Retinal pigment epithelial cell (primary cell): Measurements from ENCODE around the gene KLF4.

ENCODE experiments used
- DNase-seq: peaks from one replicate; pipeline ENCODE4 v3.0.0-alpha.2; 2010; ENCODE audit warnings: low read depth
- H3K4me3 ChIP-seq: 2 replicates; pipeline ENCODE4 v1.5.1; 2011; ENCODE audit warnings: mild to moderate bottlenecking, low read length, control low read depth, moderate library complexity
- TF ChIP-seq, protein P1 (sequence below): conservative IDR thresholded peaks from 2 replicates; pipeline ENCODE4 v1.5.1; 2011; ENCODE audit warnings: low read depth, low read length, control low read depth, inconsistent platforms

KLF4 gene

DNA sequence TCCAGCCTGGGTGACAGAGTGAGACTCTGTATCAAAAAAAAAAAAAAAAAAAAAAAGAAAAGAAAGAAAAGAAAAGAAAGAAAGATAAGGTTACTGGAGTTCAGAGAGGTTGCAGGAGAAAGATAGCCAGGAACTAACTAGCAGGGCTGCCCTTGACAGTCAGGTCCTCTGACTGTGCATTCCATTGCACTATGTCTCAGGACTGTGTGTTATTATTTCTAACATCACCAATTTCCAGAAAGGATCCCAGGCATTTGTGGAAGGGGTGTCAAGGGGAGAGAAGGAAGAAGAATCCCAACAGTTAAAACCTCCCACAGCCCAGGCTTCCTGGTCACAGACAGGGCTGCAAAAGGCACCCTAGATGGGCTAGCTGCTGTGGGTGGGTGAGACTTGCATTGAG, 25.1 kb downstream of the KLF4 start:
- DNase-seq: no peak
- TF ChIP-seq, protein P1, sequence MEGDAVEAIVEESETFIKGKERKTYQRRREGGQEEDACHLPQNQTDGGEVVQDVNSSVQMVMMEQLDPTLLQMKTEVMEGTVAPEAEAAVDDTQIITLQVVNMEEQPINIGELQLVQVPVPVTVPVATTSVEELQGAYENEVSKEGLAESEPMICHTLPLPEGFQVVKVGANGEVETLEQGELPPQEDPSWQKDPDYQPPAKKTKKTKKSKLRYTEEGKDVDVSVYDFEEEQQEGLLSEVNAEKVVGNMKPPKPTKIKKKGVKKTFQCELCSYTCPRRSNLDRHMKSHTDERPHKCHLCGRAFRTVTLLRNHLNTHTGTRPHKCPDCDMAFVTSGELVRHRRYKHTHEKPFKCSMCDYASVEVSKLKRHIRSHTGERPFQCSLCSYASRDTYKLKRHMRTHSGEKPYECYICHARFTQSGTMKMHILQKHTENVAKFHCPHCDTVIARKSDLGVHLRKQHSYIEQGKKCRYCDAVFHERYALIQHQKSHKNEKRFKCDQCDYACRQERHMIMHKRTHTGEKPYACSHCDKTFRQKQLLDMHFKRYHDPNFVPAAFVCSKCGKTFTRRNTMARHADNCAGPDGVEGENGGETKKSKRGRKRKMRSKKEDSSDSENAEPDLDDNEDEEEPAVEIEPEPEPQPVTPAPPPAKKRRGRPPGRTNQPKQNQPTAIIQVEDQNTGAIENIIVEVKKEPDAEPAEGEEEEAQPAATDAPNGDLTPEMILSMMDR: no peak
- H3K4me3 ChIP-seq: no peak overlapping the region

DNA sequence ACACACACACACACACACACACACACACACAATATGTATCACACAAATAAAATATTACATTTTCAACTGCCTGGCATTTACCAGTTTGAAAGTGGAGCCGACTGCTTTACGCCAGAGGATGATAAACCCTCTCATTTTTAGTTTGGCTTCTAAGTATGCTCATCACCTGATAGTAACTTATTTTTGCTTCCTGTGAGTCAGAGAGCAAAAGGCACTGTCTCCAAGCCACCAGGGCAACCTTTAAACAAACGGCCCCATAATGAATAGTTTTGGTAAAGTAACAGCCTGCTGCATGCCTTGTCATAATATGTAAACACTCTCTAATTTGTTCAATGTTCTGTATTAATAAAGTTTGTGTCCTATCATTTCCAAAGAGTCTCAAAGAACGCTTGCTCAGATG, 26.9 kb downstream of the KLF4 start:
- H3K4me3 ChIP-seq: no peak overlapping the region
- DNase-seq: no peak
- TF ChIP-seq, protein P1: no peak

DNA sequence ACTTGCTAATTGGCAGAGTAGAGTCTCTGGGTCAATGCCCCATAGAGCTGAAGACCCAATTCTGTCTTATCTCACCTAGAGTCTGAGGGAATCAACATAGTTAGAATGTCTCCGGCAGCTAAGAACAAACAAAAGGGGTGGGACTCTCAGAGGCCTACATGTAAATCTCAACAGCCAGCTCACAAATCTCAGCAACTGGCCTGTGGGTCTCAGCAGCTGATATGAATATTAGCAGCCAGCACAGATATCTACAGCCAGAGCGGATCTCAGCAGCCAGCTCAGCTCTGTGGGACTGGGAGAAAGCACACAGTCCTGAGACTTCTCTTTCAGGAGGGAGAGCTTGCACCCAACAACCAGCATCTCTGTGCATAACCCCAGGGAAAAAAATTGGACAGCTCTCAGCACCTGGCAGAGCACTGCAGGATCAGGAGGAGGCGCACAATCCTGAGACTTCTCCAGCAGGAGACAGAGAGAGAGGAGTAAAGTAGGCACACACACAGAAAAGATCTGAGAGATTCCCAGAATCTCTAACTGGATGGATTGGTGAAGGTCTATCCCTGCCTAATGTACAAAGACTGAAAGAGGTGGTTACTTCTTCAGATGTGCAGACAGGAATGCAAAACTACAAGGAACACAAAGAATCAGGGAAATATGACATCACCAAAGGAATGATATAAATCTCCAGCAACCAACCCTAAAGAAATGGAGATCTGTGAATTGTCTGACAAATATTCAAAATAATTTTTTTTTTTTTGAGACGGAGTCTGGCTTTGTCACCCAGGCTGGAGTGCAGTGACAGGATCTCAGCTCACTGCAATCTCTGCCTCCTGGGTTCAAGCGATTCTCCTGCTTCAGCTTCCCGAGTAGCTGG, 29.2 kb downstream of the KLF4 start:
- no peak for DNase-seq
- no peak overlapping the region for H3K4me3 ChIP-seq
- TF ChIP-seq, protein P1: no peak

DNA sequence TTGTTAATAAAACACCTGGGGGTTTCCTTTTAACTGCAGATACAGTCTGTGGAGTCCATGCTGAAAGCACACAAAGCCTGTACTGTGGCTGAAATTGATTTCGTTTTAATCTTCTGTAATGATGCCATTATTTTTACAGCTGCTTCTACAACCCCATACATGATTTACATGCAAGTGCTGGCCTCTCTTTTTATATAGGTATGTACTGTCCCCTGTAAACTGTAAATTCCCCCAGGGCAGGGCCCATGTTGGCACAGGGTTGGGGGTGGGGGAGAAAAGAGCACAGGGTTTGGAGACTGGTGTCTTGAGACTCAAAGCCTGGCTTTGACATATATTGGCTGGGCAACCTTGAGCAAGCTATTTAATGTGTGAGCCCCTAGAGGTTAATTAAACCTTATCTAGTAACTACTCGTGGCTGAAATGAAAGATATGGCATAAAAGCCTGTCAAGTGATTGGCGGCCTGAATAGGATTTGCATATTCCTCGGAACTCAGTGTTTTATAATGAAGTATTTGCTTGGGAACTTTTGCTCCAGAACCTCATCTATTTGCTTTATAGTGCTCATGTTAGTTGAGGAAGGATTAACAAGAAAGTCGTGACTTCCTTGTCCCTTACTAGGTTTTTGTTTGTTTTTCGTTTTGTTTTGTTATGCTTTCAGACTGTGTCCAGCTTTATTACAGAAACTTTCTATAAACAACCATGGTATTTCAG, 34.0 kb downstream of the KLF4 start:
- TF ChIP-seq, protein P1: no peak
- H3K4me3 ChIP-seq: no peak overlapping the region
- DNase-seq: no peak

DNA sequence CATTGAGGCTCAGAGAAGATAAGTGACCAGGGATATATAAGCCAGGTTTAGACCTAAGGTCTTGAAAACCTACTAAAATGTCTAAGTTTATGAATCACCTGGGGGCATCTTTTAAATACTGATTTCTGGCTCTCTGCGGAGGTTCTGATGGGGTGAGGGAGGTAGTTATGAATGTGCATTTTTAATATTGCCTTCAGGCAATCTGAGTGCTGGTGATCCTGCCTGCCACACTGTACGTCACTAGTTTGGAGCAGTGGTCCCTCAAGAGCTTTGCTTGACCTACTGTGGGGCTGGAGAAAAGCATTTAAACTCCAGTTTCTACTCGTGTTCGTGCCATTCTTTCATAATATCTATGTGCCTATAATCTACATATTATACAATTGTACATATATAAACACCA, 36.1 kb downstream of the KLF4 start:
- TF ChIP-seq, protein P1: no peak
- DNase-seq: no peak
- no peak overlapping the region for H3K4me3 ChIP-seq

DNA sequence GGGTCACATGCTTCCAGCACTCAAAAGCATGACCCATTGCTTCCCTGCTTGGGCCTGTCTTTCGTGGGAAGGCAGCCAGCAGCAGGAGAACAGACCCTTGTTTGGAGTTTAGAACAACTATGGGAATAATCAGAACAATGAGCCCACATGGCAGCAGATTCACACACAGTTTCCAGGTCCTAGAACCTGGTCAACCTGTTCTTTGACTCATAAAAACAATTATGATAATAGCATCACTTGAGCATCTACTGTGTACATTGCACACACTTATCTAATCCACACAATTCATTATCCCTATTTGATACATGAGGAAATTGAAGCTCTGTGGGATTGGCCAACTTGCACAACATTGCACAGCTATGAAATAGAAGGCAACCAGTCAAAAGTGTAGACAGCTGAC, 41.7 kb downstream of the KLF4 start:
- no peak overlapping the region for H3K4me3 ChIP-seq
- TF ChIP-seq, protein P1: no peak
- DNase-seq: no peak

DNA sequence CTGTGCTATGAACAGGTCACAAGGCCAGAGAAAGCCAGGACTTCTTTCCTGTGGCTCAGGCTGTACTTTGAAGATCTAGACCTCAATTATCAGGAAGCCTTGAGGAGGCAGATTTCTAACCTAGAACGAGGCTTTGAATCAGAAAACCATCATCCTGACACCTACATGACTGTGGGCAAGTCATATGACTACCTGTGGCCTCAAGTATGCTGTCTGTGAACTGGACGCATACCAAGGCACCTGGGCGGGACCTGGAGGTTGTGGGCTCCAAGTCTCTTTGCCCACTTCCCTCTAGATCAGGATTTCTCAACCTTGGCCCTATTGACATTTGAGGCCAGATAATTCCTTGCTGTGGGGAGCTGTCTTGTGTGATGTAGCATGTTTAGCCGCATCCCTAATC, 42.5 kb downstream of the KLF4 start:
- no peak for DNase-seq
- TF ChIP-seq, protein P1: no peak
- H3K4me3 ChIP-seq: no peak overlapping the region
